ENCODE results near the gene ANXA2R. TPM values are rescaled to one million over a fixed set of nuclear protein-coding genes. Genes with fewer than 3 reads are reported as not detected.
"Not testable (repeated sequence)": the region's sequence is repeated elsewhere in the genome, so short reads cannot be mapped to it uniquely, and the experiment has no call there.

Gene ANXA2R, protein sequence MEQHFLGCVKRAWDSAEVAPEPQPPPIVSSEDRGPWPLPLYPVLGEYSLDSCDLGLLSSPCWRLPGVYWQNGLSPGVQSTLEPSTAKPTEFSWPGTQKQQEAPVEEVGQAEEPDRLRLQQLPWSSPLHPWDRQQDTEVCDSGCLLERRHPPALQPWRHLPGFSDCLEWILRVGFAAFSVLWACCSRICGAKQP
- 0.07 TPM for polyA plus RNA-seq (2013, experiment 1 of 2)
- polyA plus RNA-seq (2013, experiment 2 of 2): 0.07 TPM

DNA sequence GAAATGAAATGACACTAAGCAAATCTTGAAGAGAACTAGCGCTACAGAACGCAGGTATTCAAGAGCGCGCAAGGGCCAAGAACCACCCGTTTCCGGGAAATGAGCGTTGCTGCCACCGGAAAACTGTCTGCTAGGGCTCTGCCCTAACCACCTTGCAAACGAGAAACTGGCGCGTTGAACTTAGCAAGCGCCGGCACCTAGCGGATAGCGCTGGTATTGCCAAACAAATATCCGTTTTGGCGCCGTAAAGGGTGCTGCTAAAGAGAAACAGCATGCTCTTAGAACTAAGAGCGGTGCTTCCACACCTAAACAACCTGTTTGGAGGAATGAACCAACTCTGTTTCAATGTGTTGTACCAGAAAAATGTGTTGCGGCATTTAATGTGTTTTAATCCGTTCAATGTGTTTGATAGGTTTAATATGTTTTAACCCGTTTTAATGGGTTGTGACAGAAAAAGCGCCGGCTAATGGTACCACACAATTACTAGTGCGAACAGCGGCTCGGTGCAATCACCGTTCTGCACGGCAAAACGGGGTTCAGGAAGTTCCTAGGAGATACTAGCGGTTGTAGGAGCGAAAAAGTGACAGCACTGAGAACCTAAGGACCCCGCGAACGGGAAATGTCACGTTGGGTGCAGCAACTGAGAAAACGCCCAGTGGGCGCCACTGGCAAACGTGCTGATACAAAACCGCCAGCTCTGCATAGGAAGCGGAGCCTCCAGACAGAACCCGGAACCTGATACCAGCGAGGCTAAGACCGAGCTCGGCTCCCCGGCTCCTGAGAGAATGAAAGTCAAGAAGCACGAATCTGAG lies at the start of gene ANXA2R:
Gene ANXA2R (minus strand): TSS at position 33 of the 812 bp plus-strand sequence. CDS start 273 bp downstream, outside the sequence.
- H3K4me1 ChIP-seq (ENCODE audit: control insufficient read depth in 2 of 2, insufficient read depth in 1 of 2, low read depth in 1 of 2, low read length in 2 of 2): peaks cover 2 to 16% of the 10 kb centered on the region in 2 donors
- H3K14ac ChIP-seq (ENCODE audit: low read length): no peak within 1 kb of the TSS
- no peak within 1 kb of the TSS for H3K4ac ChIP-seq (ENCODE audit: low read length)
- no peak within 1 kb of the TSS for H4K8ac ChIP-seq (ENCODE audit: low read depth, low read length)
- H2AFZ ChIP-seq (ENCODE audit: low read length): peak within 1 kb of the TSS; percentile 87
- no CpG with 5 or more reads among the region's 47 CpGs for WGBS, 2 donors (ENCODE audit: extremely low coverage in 2 of 2, insufficient read length in 2 of 2, insufficient replicate concordance in 1 of 2)
- no peak for DNase-seq (ENCODE audit: low spot score)
- no peak within 1 kb of the TSS for H2BK15ac ChIP-seq (ENCODE audit: low read length)
- H2BK12ac ChIP-seq (ENCODE audit: low read length): no peak within 1 kb of the TSS
- H3K18ac ChIP-seq (ENCODE audit: low read length): no peak within 1 kb of the TSS
- no peak within 1 kb of the TSS for H2BK5ac ChIP-seq (ENCODE audit: low read length)
- H3K9me3 ChIP-seq (replicated peaks in 1 of 2; ENCODE audit: control insufficient read depth in 2 of 2, insufficient read depth in 1 of 2, low read depth in 1 of 2, low read length in 2 of 2): peaks cover 0 to 4% of the 10 kb centered on the region in 2 donors
- peaks cover 0 to 88% (median 26%) of the 10 kb centered on the region in 3 experiments for H3K27me3 ChIP-seq (ENCODE audit: control insufficient read depth in 3 of 3, insufficient read depth in 3 of 3, low read depth in 1 of 3, low read length in 3 of 3)
- H2BK120ac ChIP-seq (ENCODE audit: low read depth, low read length): no peak within 1 kb of the TSS
- peaks cover 3% of the 10 kb centered on the region for H3K79me1 ChIP-seq (ENCODE audit: low read depth, low read length)
- no peak within 1 kb of the TSS for H2AK5ac ChIP-seq (ENCODE audit: low read depth, low read length)
- H4K91ac ChIP-seq (ENCODE audit: low read depth, low read length, poor library complexity): no peak within 1 kb of the TSS
- peak within 1 kb of the TSS; percentile 34 for H3K4me2 ChIP-seq (ENCODE audit: insufficient read depth, low read length, poor library complexity, severe bottlenecking)
- H3K27ac ChIP-seq (replicated peaks; ENCODE audit: low read length): no peak within 1 kb of the TSS
- H3K9ac ChIP-seq (ENCODE audit: low read depth, low read length, poor library complexity): no peak within 1 kb of the TSS
- no peaks in the 10 kb centered on the region for H3K36me3 ChIP-seq (replicated peaks in 1 of 2; ENCODE audit: control insufficient read depth in 2 of 2, insufficient read depth in 2 of 2, low read length in 2 of 2)
- H3K23ac ChIP-seq (ENCODE audit: low read depth, low read length, poor library complexity): no peak within 1 kb of the TSS
- peak within 1 kb of the TSS in 1 of 2 donors; percentile 66 for H3K4me3 ChIP-seq (ENCODE audit: low read length in 2 of 2)

DNA sequence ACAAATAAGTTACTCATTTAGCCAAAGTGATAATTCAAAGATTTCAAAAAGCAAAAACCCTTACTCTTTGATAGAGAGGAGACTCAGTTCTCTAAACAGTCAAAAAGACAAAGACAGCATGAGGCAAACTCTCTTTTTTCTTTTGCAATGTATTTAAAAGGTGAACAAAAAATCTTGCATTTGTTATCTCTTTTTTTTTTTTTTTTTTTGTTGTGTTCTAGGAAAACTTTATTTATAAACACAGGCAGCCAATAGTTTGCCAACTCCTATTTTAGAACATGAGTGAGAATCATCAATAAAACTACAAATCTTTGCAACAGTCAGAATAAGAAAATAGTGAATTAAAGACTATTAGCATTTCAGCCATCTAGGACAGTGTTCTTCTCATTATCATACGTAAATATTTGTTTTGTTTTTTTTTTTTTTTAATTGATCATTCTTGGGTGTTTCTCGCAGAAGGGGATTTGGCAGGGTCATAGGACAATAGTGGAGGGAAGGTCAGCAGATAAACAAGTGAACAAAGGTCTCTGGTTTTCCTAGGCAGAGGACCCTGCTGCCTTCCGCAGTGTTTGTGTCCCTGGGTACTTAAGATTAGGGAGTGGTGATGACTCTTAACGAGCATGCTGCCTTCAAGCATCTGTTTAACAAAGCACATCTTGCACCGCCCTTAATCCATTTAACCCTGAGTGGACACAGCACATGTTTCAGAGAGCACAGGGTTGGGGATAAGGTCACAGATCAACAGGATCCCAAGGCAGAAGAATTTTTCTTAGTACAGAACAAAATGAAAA lies 46.2 kb upstream of the ANXA2R start:
- H2BK5ac ChIP-seq (ENCODE audit: low read length); H2BK12ac ChIP-seq (ENCODE audit: low read length); H3K4me1 ChIP-seq (ENCODE audit: control insufficient read depth in 2 of 2, insufficient read depth in 1 of 2, low read depth in 1 of 2, low read length in 2 of 2); H2AFZ ChIP-seq (ENCODE audit: low read length); H3K4me2 ChIP-seq (ENCODE audit: insufficient read depth, low read length, poor library complexity, severe bottlenecking); H3K79me1 ChIP-seq (ENCODE audit: low read depth, low read length); H3K4ac ChIP-seq (ENCODE audit: low read length); H3K9ac ChIP-seq (ENCODE audit: low read depth, low read length, poor library complexity); H3K27me3 ChIP-seq (ENCODE audit: control insufficient read depth in 3 of 3, insufficient read depth in 3 of 3, low read depth in 1 of 3, low read length in 3 of 3); H2AK5ac ChIP-seq (ENCODE audit: low read depth, low read length); H2BK120ac ChIP-seq (ENCODE audit: low read depth, low read length); H4K91ac ChIP-seq (ENCODE audit: low read depth, low read length, poor library complexity); DNase-seq (ENCODE audit: low spot score); H3K9me3 ChIP-seq (replicated peaks in 1 of 2; ENCODE audit: control insufficient read depth in 2 of 2, insufficient read depth in 1 of 2, low read depth in 1 of 2, low read length in 2 of 2); H3K23ac ChIP-seq (ENCODE audit: low read depth, low read length, poor library complexity); H4K8ac ChIP-seq (ENCODE audit: low read depth, low read length); H3K4me3 ChIP-seq (ENCODE audit: low read length in 2 of 2); H3K18ac ChIP-seq (ENCODE audit: low read length); H3K27ac ChIP-seq (replicated peaks; ENCODE audit: low read length); H3K14ac ChIP-seq (ENCODE audit: low read length); H2BK15ac ChIP-seq (ENCODE audit: low read length): not testable (repeated sequence)
- WGBS, 2 donors (ENCODE audit: extremely low coverage in 2 of 2, insufficient read length in 2 of 2, insufficient replicate concordance in 1 of 2): no CpG with 5 or more reads among the region's 5 CpGs
- H3K36me3 ChIP-seq (replicated peaks in 1 of 2; ENCODE audit: control insufficient read depth in 2 of 2, insufficient read depth in 2 of 2, low read length in 2 of 2): peaks cover 2 to 15% of the 10 kb centered on the region in 2 donors

DNA sequence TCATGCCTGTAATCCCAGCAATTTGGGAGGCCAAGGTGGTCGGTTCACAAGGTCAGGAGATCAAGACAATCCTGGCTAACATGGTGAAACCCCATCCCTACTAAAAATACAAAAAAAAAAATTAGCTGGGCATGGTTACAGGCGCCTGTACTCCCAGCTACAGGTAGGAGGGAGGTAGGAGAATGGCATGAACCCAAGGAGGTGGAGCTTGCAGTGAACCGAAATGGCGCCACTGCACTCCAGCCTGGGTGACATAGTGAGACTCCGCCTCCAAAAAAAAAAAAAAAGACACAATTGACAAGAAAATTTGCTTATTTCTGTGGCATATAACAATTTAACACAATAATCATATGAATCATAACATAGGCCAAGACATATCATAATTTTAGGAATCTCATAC lies 45.3 kb upstream of the ANXA2R start:
- Histone ChIP-seq H2BK15ac (ENCODE audit: low read length) (no peak overlapping the region), H3K14ac (ENCODE audit: low read length) (no peak overlapping the region), H2BK12ac (ENCODE audit: low read length) (no peak overlapping the region), H3K9me3 (replicated peaks in 1 of 2; ENCODE audit: control insufficient read depth in 2 of 2, insufficient read depth in 1 of 2, low read depth in 1 of 2, low read length in 2 of 2) (peaks cover 0 to 9% of the 10 kb centered on the region in 2 donors), H3K36me3 (replicated peaks in 1 of 2; ENCODE audit: control insufficient read depth in 2 of 2, insufficient read depth in 2 of 2, low read length in 2 of 2) (peaks cover 2 to 14% of the 10 kb centered on the region in 2 donors), H2AK5ac (ENCODE audit: low read depth, low read length) (no peak overlapping the region), H3K79me1 (ENCODE audit: low read depth, low read length) (no peaks in the 10 kb centered on the region), H3K4ac (ENCODE audit: low read length) (no peak overlapping the region), H3K4me3 (ENCODE audit: low read length in 2 of 2) (no peak overlapping the region), H3K18ac (ENCODE audit: low read length) (no peak overlapping the region), H2BK120ac (ENCODE audit: low read depth, low read length) (no peak overlapping the region), H3K4me2 (ENCODE audit: insufficient read depth, low read length, poor library complexity, severe bottlenecking) (no peak overlapping the region), H3K9ac (ENCODE audit: low read depth, low read length, poor library complexity) (no peak overlapping the region), H3K27ac (replicated peaks; ENCODE audit: low read length) (no peak overlapping the region), H3K27me3 (ENCODE audit: control insufficient read depth in 3 of 3, insufficient read depth in 3 of 3, low read depth in 1 of 3, low read length in 3 of 3) (no peaks in the 10 kb centered on the region), H4K91ac (ENCODE audit: low read depth, low read length, poor library complexity) (no peak overlapping the region), H3K4me1 (ENCODE audit: control insufficient read depth in 2 of 2, insufficient read depth in 1 of 2, low read depth in 1 of 2, low read length in 2 of 2) (no peaks in the 10 kb centered on the region), H2BK5ac (ENCODE audit: low read length) (no peak overlapping the region), H3K23ac (ENCODE audit: low read depth, low read length, poor library complexity) (no peak overlapping the region), H4K8ac (ENCODE audit: low read depth, low read length) (no peak overlapping the region), H2AFZ (ENCODE audit: low read length) (no peak overlapping the region)
- WGBS, 2 donors (ENCODE audit: extremely low coverage in 2 of 2, insufficient read length in 2 of 2, insufficient replicate concordance in 1 of 2): no CpG with 5 or more reads among the region's 5 CpGs
- DNase-seq (ENCODE audit: low spot score): no peak
